GM23338 (cell line): ENCODE results near the gene RHEBL1.

Experiments used
- CREB1 ChIP-seq: fragments of 250-450 bp; sonication (Bioruptor Pico); IDR thresholded peaks from 2 replicates; pipeline ENCODE4 v1.5.0; 2020; ENCODE audit warnings: low read depth, mild to moderate bottlenecking, moderate library complexity
- EZH2 ChIP-seq: fragments of 200-600 bp; sonication (generic); IDR thresholded peaks from one replicate; pipeline ENCODE4 v1.8.0; 2017; ENCODE audit warnings: antibody characterized with exemption, mild to moderate bottlenecking, low read depth; ENCODE audit not compliant: unreplicated experiment
- EZH2phosphoT487 ChIP-seq: fragments of 200-600 bp; sonication (generic); IDR thresholded peaks from one replicate; pipeline ENCODE4 v1.8.1; 2018; ENCODE audit warnings: antibody characterized with exemption; ENCODE audit not compliant: unreplicated experiment
- NANOG ChIP-seq: IDR thresholded peaks from 2 replicates; pipeline ENCODE4 v1.6.1; 2016; ENCODE audit warnings: antibody characterized with exemption, borderline replicate concordance
- POLR2AphosphoS5 ChIP-seq: IDR thresholded peaks from 2 replicates; pipeline ENCODE4 v1.6.1; 2016; ENCODE audit warnings: antibody characterized with exemption, low read depth
- REST ChIP-seq: IDR thresholded peaks from one replicate; pipeline ENCODE4 v1.6.1; 2018; ENCODE audit warnings: antibody characterized with exemption; ENCODE audit not compliant: unreplicated experiment
- STAT1 ChIP-seq: IDR thresholded peaks from one replicate; pipeline ENCODE4 v1.6.1; 2016; ENCODE audit warnings: antibody characterized with exemption; ENCODE audit not compliant: unreplicated experiment
- ZNF114 ChIP-seq: fragments of 250-450 bp; sonication (Bioruptor Pico); IDR thresholded peaks from 2 replicates; pipeline ENCODE4 v1.5.0; 2020; ENCODE audit warnings: mild to moderate bottlenecking, moderate library complexity
- ZNF331 ChIP-seq: fragments of 250-450 bp; sonication (Bioruptor Pico); IDR thresholded peaks from 2 replicates; pipeline ENCODE4 v1.5.0; 2020; ENCODE audit warnings: low read depth, mild to moderate bottlenecking, moderate library complexity
- TF ChIP-seq, protein P1 (sequence below), 2 experiments: fragments of 200-600 bp in 1 of 2; sonication (generic) in 1 of 2; conservative IDR thresholded peaks; 2 replicates each; pipeline versions ENCODE4 v1.5.1 to v1.6.1; 2016 to 2017; ENCODE audit warnings: antibody characterized with exemption in 2 of 2, low read depth in 2 of 2, mild to moderate bottlenecking in 2 of 2, moderate library complexity in 1 of 2
- TF ChIP-seq, protein P2 (sequence below): IDR thresholded peaks from 2 replicates; pipeline ENCODE4 v1.6.1; 2016; ENCODE audit warnings: antibody characterized with exemption
- TF ChIP-seq, protein P3 (sequence below): fragments of 250-450 bp; sonication (Bioruptor Pico); IDR thresholded peaks from 2 replicates; pipeline ENCODE4 v1.5.0; 2020; ENCODE audit warnings: mild to moderate bottlenecking, moderate library complexity

DNA sequence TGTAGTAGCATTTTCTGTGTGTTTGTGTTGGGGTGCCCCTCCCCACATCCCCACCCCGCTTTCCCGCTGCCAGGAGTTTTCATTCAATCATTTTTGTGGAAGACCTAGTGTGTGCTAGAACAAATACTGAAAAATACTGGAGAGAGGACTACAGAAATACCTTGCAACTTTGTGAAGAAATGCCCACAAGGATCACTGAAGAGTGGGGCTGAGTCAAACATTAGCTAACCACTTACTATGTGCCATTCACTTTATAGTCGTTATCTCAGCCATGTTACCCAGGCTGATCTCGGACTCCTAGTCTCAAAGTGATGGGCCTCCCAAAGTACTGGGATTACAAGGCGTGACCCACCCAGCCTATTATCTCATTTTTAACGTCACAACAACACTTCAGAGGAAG, 41.4 kb upstream of the RHEBL1 start:
- TF ChIP-seq, protein P1, sequence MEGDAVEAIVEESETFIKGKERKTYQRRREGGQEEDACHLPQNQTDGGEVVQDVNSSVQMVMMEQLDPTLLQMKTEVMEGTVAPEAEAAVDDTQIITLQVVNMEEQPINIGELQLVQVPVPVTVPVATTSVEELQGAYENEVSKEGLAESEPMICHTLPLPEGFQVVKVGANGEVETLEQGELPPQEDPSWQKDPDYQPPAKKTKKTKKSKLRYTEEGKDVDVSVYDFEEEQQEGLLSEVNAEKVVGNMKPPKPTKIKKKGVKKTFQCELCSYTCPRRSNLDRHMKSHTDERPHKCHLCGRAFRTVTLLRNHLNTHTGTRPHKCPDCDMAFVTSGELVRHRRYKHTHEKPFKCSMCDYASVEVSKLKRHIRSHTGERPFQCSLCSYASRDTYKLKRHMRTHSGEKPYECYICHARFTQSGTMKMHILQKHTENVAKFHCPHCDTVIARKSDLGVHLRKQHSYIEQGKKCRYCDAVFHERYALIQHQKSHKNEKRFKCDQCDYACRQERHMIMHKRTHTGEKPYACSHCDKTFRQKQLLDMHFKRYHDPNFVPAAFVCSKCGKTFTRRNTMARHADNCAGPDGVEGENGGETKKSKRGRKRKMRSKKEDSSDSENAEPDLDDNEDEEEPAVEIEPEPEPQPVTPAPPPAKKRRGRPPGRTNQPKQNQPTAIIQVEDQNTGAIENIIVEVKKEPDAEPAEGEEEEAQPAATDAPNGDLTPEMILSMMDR (conservative IDR thresholded peaks at IDR 0.05; ENCODE audit: low read depth in 2 of 2) = no peak
- TF ChIP-seq EZH2 (no peak), EZH2phosphoT487 (no peak), NANOG (no peak), POLR2AphosphoS5 (no peak), CREB1 (CRISPR knock-in tag) (no peak), STAT1 (no peak), ZNF331 (CRISPR knock-in tag) (no peak), ZNF114 (no peak), REST (no peak)
- TF ChIP-seq, protein P2, sequence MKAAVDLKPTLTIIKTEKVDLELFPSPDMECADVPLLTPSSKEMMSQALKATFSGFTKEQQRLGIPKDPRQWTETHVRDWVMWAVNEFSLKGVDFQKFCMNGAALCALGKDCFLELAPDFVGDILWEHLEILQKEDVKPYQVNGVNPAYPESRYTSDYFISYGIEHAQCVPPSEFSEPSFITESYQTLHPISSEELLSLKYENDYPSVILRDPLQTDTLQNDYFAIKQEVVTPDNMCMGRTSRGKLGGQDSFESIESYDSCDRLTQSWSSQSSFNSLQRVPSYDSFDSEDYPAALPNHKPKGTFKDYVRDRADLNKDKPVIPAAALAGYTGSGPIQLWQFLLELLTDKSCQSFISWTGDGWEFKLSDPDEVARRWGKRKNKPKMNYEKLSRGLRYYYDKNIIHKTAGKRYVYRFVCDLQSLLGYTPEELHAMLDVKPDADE = no peak
- TF ChIP-seq, protein P3, sequence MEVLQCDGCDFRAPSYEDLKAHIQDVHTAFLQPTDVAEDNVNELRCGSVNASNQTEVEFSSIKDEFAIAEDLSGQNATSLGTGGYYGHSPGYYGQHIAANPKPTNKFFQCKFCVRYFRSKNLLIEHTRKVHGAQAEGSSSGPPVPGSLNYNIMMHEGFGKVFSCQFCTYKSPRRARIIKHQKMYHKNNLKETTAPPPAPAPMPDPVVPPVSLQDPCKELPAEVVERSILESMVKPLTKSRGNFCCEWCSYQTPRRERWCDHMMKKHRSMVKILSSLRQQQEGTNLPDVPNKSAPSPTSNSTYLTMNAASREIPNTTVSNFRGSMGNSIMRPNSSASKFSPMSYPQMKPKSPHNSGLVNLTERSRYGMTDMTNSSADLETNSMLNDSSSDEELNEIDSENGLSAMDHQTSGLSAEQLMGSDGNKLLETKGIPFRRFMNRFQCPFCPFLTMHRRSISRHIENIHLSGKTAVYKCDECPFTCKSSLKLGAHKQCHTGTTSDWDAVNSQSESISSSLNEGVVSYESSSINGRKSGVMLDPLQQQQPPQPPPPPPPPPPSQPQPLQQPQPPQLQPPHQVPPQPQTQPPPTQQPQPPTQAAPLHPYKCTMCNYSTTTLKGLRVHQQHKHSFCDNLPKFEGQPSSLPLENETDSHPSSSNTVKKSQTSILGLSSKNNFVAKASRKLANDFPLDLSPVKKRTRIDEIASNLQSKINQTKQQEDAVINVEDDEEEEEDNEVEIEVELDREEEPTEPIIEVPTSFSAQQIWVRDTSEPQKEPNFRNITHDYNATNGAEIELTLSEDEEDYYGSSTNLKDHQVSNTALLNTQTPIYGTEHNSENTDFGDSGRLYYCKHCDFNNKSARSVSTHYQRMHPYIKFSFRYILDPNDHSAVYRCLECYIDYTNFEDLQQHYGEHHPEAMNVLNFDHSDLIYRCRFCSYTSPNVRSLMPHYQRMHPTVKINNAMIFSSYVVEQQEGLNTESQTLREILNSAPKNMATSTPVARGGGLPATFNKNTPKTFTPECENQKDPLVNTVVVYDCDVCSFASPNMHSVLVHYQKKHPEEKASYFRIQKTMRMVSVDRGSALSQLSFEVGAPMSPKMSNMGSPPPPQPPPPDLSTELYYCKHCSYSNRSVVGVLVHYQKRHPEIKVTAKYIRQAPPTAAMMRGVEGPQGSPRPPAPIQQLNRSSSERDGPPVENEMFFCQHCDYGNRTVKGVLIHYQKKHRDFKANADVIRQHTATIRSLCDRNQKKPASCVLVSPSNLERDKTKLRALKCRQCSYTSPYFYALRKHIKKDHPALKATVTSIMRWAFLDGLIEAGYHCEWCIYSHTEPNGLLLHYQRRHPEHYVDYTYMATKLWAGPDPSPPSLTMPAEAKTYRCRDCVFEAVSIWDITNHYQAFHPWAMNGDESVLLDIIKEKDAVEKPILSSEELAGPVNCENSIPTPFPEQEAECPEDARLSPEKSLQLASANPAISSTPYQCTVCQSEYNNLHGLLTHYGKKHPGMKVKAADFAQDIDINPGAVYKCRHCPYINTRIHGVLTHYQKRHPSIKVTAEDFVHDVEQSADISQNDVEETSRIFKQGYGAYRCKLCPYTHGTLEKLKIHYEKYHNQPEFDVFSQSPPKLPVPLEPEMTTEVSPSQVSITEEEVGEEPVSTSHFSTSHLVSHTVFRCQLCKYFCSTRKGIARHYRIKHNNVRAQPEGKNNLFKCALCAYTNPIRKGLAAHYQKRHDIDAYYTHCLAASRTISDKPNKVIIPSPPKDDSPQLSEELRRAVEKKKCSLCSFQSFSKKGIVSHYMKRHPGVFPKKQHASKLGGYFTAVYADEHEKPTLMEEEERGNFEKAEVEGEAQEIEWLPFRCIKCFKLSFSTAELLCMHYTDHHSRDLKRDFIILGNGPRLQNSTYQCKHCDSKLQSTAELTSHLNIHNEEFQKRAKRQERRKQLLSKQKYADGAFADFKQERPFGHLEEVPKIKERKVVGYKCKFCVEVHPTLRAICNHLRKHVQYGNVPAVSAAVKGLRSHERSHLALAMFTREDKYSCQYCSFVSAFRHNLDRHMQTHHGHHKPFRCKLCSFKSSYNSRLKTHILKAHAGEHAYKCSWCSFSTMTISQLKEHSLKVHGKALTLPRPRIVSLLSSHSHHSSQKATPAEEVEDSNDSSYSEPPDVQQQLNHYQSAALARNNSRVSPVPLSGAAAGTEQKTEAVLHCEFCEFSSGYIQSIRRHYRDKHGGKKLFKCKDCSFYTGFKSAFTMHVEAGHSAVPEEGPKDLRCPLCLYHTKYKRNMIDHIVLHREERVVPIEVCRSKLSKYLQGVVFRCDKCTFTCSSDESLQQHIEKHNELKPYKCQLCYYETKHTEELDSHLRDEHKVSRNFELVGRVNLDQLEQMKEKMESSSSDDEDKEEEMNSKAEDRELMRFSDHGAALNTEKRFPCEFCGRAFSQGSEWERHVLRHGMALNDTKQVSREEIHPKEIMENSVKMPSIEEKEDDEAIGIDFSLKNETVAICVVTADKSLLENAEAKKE (CRISPR knock-in tag) = no peak
